ENCODE measurements around the gene MTMR4.

MTMR4 gene

DNA sequence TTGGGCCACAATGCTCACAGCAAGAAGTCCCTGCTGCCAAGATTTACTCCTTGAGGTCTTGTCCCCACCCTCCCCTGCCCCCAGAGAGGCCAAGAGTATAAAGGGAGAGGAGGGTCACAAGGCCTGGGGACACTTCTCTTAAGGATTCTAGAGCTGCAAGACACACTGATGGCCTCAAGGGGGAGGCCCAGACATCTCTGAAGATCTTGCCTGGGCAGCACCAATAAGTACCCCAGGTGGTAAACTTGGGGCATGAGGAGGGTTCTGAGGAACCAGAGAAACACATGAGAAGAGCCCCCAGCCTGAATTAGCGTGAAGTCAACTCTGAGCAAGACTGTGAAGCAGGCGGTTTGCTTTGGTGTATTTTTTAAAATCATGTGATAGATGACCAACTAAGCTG is 26.8 kb upstream of the MTMR4 start:
- no peak for DNase-seq (ENCODE audit: low spot score)
- Histone ChIP-seq H3K4me3 (ENCODE audit: severe bottlenecking) (no peak overlapping the region), H3K36me3 (ENCODE audit: low read depth) (no peaks in the 10 kb centered on the region), H3K9me3 (ENCODE audit: severe bottlenecking) (no peaks in the 10 kb centered on the region), H3K27me3 (ENCODE audit: insufficient read depth, poor library complexity, severe bottlenecking) (peaks cover 3% of the 10 kb centered on the region), H3K4me1 (ENCODE audit: insufficient read depth, poor library complexity, severe bottlenecking) (no peaks in the 10 kb centered on the region), H3K27ac (ENCODE audit: poor library complexity, severe bottlenecking) (no peak overlapping the region)
- TF ChIP-seq, protein P1, sequence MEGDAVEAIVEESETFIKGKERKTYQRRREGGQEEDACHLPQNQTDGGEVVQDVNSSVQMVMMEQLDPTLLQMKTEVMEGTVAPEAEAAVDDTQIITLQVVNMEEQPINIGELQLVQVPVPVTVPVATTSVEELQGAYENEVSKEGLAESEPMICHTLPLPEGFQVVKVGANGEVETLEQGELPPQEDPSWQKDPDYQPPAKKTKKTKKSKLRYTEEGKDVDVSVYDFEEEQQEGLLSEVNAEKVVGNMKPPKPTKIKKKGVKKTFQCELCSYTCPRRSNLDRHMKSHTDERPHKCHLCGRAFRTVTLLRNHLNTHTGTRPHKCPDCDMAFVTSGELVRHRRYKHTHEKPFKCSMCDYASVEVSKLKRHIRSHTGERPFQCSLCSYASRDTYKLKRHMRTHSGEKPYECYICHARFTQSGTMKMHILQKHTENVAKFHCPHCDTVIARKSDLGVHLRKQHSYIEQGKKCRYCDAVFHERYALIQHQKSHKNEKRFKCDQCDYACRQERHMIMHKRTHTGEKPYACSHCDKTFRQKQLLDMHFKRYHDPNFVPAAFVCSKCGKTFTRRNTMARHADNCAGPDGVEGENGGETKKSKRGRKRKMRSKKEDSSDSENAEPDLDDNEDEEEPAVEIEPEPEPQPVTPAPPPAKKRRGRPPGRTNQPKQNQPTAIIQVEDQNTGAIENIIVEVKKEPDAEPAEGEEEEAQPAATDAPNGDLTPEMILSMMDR (IDR thresholded peaks at IDR 0.05; ENCODE audit: poor library complexity, severe bottlenecking), result peak; percentile 27
- ATAC-seq (ENCODE audit: low read depth), result no peak; the same call in 2 of the 3 replicates

DNA sequence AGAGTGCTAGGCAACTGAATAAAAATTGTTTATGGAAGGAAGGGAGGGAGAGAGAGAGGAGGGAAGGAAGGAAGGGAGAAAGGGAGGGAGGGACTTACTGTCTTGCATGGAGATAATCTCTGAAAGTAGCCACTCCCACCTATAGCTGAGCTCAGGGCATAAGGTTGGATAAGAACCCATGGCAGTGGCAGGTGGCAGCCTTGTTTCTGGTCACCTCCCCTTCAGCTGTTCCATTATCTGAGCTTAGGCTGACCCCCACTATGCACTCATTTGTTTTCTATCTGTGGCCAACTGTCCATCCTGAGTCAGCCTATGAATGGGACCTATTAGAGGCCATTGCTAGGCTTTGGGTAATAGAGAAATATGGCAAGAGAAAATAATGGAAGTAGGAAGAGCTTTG is 25.3 kb upstream of the MTMR4 start:
- H3K27ac ChIP-seq (ENCODE audit: poor library complexity, severe bottlenecking), result no peak overlapping the region
- TF ChIP-seq, protein P1 (IDR thresholded peaks at IDR 0.05; ENCODE audit: poor library complexity, severe bottlenecking), result no peak
- no peak overlapping the region for H3K4me3 ChIP-seq (ENCODE audit: severe bottlenecking)
- DNase-seq (ENCODE audit: low spot score) (no peak), ATAC-seq (ENCODE audit: low read depth) (no peak)
- no peaks in the 10 kb centered on the region for H3K36me3 ChIP-seq (ENCODE audit: low read depth)
- H3K4me1 ChIP-seq (ENCODE audit: insufficient read depth, poor library complexity, severe bottlenecking), result peaks cover 10% of the 10 kb centered on the region
- H3K27me3 ChIP-seq (ENCODE audit: insufficient read depth, poor library complexity, severe bottlenecking), result peaks cover 3% of the 10 kb centered on the region
- no peaks in the 10 kb centered on the region for H3K9me3 ChIP-seq (ENCODE audit: severe bottlenecking)

DNA sequence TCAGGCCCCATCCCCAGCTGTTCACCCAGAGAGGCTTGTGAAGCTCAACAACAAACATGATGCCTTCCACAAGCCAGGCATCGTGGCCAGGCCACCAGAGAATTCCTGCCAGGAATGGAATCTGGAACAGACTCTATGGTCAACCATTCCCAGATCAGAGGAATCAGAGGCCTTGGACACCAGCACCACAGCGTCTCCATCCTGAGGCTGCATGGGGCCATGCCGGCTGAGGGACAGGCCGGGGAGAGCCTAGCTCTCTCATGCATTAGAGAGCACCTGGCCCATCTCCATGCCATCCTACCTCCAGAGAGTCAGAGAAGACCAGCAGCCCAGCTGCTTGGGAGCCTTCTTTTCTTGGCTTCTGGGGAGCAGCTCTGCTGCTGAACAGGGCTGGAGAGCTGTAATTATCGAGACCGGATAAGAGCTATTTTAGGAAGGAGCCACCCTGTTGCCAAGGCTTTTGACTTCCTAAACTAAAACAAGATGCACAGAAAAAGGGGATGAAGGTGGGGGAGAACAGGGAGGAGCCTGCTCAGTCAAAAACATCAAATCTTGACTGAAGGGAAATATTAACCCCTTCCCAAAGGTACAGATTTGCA is 24.5 kb upstream of the MTMR4 start:
- TF ChIP-seq, protein P1 (IDR thresholded peaks at IDR 0.05; ENCODE audit: poor library complexity, severe bottlenecking), result no peak
- no peak for DNase-seq (ENCODE audit: low spot score)
- Histone ChIP-seq H3K4me1 (ENCODE audit: insufficient read depth, poor library complexity, severe bottlenecking) (peaks cover 12% of the 10 kb centered on the region), H3K36me3 (ENCODE audit: low read depth) (no peaks in the 10 kb centered on the region), H3K9me3 (ENCODE audit: severe bottlenecking) (no peaks in the 10 kb centered on the region), H3K27ac (ENCODE audit: poor library complexity, severe bottlenecking) (no peak overlapping the region), H3K4me3 (ENCODE audit: severe bottlenecking) (no peak overlapping the region), H3K27me3 (ENCODE audit: insufficient read depth, poor library complexity, severe bottlenecking) (no peaks in the 10 kb centered on the region)
- ATAC-seq (ENCODE audit: low read depth), result no peak

DNA sequence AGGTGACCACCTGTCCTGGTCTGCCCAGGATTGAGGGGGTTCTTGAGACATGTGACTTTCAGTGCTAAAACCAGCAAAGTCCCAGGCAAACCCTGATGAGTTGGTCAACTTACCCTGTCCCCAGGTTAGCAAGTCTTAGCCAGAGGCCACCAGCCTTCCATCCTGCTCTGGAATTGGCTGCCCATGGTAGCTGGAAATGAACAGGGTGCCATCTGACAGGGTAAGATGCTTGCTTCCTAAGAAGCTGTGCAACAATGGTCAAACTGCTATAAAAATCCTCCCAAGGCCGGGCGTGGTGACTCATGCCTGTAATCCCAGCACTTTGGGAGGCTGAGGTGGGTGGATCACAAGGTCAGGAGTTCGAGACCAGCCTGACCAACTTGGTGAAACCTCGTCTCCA is 22.8 kb upstream of the MTMR4 start:
- H3K9me3 ChIP-seq (ENCODE audit: severe bottlenecking), result no peaks in the 10 kb centered on the region
- no peak overlapping the region for H3K4me3 ChIP-seq (ENCODE audit: severe bottlenecking)
- ATAC-seq (ENCODE audit: low read depth) (no peak), DNase-seq (ENCODE audit: low spot score) (no peak)
- H3K27me3 ChIP-seq (ENCODE audit: insufficient read depth, poor library complexity, severe bottlenecking), result no peaks in the 10 kb centered on the region
- H3K27ac ChIP-seq (ENCODE audit: poor library complexity, severe bottlenecking), result no peak overlapping the region
- no peaks in the 10 kb centered on the region for H3K36me3 ChIP-seq (ENCODE audit: low read depth)
- TF ChIP-seq, protein P1 (IDR thresholded peaks at IDR 0.05; ENCODE audit: poor library complexity, severe bottlenecking), result no peak
- H3K4me1 ChIP-seq (ENCODE audit: insufficient read depth, poor library complexity, severe bottlenecking), result peaks cover 12% of the 10 kb centered on the region

DNA sequence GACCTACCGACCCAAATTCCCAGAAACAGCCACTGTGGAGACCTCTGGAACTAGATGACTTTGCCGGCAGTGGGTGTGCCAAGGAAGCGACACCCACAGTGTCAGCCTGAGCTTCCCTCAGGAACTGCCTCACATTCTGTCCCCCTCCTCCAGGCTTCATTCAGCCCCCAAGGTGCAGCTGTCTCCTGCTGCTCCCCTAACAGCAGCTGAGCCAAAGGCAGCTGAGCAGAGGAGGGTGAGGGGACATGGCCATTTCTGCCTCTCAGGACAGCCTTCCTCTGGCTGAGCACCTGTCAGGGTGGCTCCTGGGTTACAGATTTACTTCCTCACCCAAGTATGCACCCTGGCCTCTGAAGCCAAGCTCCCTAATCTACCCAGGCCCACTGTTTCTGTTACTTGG is 22.1 kb upstream of the MTMR4 start:
- TF ChIP-seq, protein P1 (IDR thresholded peaks at IDR 0.05; ENCODE audit: poor library complexity, severe bottlenecking), result no peak
- ATAC-seq (ENCODE audit: low read depth), result no peak
- no peak for DNase-seq (ENCODE audit: low spot score)
- peaks cover 12% of the 10 kb centered on the region for H3K4me1 ChIP-seq (ENCODE audit: insufficient read depth, poor library complexity, severe bottlenecking)
- no peaks in the 10 kb centered on the region for H3K9me3 ChIP-seq (ENCODE audit: severe bottlenecking)
- no peak overlapping the region for H3K27ac ChIP-seq (ENCODE audit: poor library complexity, severe bottlenecking)
- H3K4me3 ChIP-seq (ENCODE audit: severe bottlenecking), result no peak overlapping the region
- no peaks in the 10 kb centered on the region for H3K36me3 ChIP-seq (ENCODE audit: low read depth)
- no peaks in the 10 kb centered on the region for H3K27me3 ChIP-seq (ENCODE audit: insufficient read depth, poor library complexity, severe bottlenecking)
